ENCODE measurements around the gene NBPF14.
"Not testable (repeated sequence)": the region's sequence is repeated elsewhere in the genome, so short reads cannot be mapped to it uniquely, and the experiment has no call there.

The NBPF14 gene

DNA sequence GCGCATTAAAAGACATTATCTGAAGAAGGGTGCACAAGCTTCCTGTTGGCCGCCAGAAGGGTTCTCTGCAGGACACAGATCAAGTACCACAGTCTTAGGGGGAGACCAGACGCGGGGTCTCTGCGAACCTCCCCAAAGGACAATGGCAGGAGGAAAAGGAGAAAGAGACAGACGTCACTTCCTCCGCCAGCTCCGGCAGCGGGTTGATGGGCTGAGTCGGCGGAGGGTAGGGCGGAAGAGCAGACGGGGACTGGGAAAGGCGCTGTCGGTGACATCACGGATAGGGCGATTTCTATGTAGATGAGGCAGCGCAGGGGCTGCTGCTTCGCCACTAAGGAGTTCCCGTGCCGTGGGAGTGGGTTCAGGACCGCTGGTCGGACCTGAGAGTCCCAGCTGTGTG lies 73.7 kb downstream of the NBPF14 start:
- H3K36me3 Mint-ChIP-seq, H3K9me3 Mint-ChIP-seq, H3K4me1 Mint-ChIP-seq, H3K27me3 Mint-ChIP-seq: not testable (repeated sequence)
- ATAC-seq (ENCODE audit: low read depth), result peak; percentile 46
- peak overlapping the region; percentile 99 for H3K27ac Mint-ChIP-seq
- peak; percentile 64 to 75 for DNase-seq (ENCODE audit: low spot score in 2 of 2)
- peak overlapping the region; percentile 91 for H3K4me3 Mint-ChIP-seq

DNA sequence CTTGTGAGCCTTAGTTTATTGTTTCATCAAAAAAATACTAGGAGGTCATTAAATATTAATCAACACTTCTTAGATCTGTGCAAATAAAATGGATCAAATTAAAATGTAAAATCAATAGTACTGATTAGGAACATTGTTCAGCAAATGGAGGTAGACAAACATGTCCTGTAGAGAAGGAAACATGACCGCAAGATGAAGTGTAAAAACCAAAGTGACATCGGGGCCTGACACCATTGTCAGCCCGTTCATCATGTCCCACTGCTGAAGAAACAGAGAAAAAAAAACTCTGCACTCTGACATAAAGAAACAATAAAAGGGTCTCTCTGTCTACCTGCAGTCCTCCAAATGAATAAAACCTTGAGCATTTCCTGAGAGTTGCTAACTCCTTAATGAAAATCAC lies 81.5 kb downstream of the NBPF14 start:
- not testable (repeated sequence) for H3K36me3 Mint-ChIP-seq; H3K9me3 Mint-ChIP-seq; DNase-seq (ENCODE audit: low spot score in 2 of 2); H3K27ac Mint-ChIP-seq; H3K4me3 Mint-ChIP-seq; H3K27me3 Mint-ChIP-seq; ATAC-seq (ENCODE audit: low read depth); H3K4me1 Mint-ChIP-seq

- not testable (repeated sequence) for ATAC-seq (ENCODE audit: low read depth); H3K36me3 Mint-ChIP-seq; DNase-seq (ENCODE audit: low spot score in 2 of 2); H3K27me3 Mint-ChIP-seq; H3K4me1 Mint-ChIP-seq; H3K9me3 Mint-ChIP-seq; H3K4me3 Mint-ChIP-seq; H3K27ac Mint-ChIP-seq
These were observed 83.1 kb downstream of the NBPF14 start for GRCh38 chr1:148512571-148513184.

DNA sequence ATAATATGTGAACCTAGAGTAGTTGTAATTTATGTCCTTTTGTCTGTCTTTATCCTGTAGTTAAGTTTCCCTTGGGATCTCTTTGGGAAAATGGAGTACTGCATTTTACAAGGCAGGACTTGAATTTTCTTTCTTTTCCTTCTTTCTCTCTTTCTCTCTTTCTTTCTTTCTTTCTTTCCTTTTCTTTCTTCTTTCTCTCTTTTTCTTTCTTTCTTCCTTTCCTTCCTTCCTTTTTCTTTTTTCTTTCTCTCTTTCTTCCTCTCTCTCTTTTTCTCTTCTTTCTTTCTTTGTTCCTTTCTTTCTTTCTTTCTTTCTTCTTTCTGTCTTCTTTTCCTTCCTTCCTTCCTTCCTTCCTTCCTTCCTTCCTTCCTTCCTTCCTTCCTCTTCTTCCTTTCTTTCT lies 101.9 kb downstream of the NBPF14 start:
- ATAC-seq (ENCODE audit: low read depth); DNase-seq (ENCODE audit: low spot score in 2 of 2); H3K27ac Mint-ChIP-seq: not testable (repeated sequence)

DNA sequence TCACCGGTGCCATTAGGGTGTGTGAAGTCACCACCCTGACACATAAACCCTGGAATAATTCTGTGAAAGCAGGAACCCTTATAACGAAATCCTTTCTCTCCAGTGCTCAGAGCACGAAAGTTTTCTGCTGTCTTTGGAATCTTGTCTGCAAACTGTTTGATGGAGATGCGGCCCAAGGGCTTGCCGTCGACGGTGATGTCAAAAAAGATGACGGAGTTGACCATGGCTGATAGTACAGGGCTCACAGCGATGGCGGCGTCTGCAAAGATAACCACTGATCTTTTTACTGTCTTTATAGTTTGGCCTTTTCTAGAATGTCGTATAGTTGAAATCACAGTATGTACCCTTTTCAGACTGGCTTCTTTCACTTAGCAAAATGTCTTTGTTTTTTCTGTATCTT lies 112.8 kb downstream of the NBPF14 start, which contains the start of gene PPIAL4G:
PPIAL4G (minus strand) TSS at position 274 of the 400 bp plus-strand sequence; CDS start at position 224, 50 bp downstream.
- H3K4me3 Mint-ChIP-seq; H3K27me3 Mint-ChIP-seq; H3K4me1 Mint-ChIP-seq; H3K36me3 Mint-ChIP-seq; H3K9me3 Mint-ChIP-seq; ATAC-seq (ENCODE audit: low read depth); H3K27ac Mint-ChIP-seq; DNase-seq (ENCODE audit: low spot score in 2 of 2): not testable (repeated sequence)

More for the DNA sequence above, 101.9 kb downstream of the NBPF14 start:
- not testable (repeated sequence) for H3K4me1 Mint-ChIP-seq, H3K27me3 Mint-ChIP-seq, H3K9me3 Mint-ChIP-seq, H3K4me3 Mint-ChIP-seq, H3K36me3 Mint-ChIP-seq
